Measurements from ENCODE around the gene ZCCHC24. TPM values are rescaled to one million over a fixed set of nuclear protein-coding genes. Genes with fewer than 3 reads are reported as not detected.

The ZCCHC24 gene
- polyA plus RNA-seq, 1 of the 3 experiments (the other 2 are of a cell fraction) = 15.8 TPM

GRCh38 chr10:79487296-79488194 lies 42.1 kb upstream of the ZCCHC24 start:
- Histone ChIP-seq H3K4me3 (ENCODE audit: low read depth in 2 of 2, low read length in 1 of 2) (no peak overlapping the region; a peak in 1 of 4 replicates), H4K20me1 (ENCODE audit: insufficient read depth) (no peaks in the 10 kb centered on the region), H3K79me2 (ENCODE audit: insufficient read depth) (no peaks in the 10 kb centered on the region), H3K9ac (peak overlapping the region; percentile 56; the same call in 1 of the 2 replicates), H2AFZ (ENCODE audit: low read depth) (peak overlapping the region; percentile 61), H3K9me2 (no peaks in the 10 kb centered on the region), H3K9me3 (no peaks in the 10 kb centered on the region), H3K4me2 (peak overlapping the region; percentile 63), H3F3A (replicated peaks; ENCODE audit: insufficient read depth) (peaks cover 28% of the 10 kb centered on the region), H3K27me3 (ENCODE audit: insufficient read depth) (no peaks in the 10 kb centered on the region), H3K27ac (ENCODE audit: low read depth in 2 of 2, low read length in 1 of 2) (peak overlapping the region; percentile 89 to 91), H3K36me3 (replicated peaks in 1 of 2; ENCODE audit: control insufficient read depth in 1 of 2, insufficient read depth in 2 of 2, low read length in 1 of 2) (no peaks in the 10 kb centered on the region), H3K4me1 (ENCODE audit: control insufficient read depth in 1 of 2, insufficient read depth in 2 of 2, low read depth in 1 of 2, low read length in 1 of 2) (peaks cover 27 to 34% of the 10 kb centered on the region in 2 experiments)
- no peak for TF ChIP-seq TEAD4 (IDR thresholded peaks at IDR 0.05; ENCODE audit: borderline replicate concordance, insufficient read depth)
- TF ChIP-seq, protein P1, sequence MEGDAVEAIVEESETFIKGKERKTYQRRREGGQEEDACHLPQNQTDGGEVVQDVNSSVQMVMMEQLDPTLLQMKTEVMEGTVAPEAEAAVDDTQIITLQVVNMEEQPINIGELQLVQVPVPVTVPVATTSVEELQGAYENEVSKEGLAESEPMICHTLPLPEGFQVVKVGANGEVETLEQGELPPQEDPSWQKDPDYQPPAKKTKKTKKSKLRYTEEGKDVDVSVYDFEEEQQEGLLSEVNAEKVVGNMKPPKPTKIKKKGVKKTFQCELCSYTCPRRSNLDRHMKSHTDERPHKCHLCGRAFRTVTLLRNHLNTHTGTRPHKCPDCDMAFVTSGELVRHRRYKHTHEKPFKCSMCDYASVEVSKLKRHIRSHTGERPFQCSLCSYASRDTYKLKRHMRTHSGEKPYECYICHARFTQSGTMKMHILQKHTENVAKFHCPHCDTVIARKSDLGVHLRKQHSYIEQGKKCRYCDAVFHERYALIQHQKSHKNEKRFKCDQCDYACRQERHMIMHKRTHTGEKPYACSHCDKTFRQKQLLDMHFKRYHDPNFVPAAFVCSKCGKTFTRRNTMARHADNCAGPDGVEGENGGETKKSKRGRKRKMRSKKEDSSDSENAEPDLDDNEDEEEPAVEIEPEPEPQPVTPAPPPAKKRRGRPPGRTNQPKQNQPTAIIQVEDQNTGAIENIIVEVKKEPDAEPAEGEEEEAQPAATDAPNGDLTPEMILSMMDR (IDR thresholded peaks at IDR 0.05) = peak; percentile 73
- no peak for TF ChIP-seq MXI1 (IDR thresholded peaks at IDR 0.05; ENCODE audit: low read depth, low read length)
- no peak for TF ChIP-seq USF2 (IDR thresholded peaks at IDR 0.05; ENCODE audit: borderline replicate concordance, low read depth, low read length)
- TF ChIP-seq NFIC (IDR thresholded peaks at IDR 0.05; ENCODE audit: borderline replicate concordance) = no peak
- TF ChIP-seq EP300 (IDR thresholded peaks at IDR 0.05; ENCODE audit: borderline replicate concordance in 1 of 2, low read depth in 1 of 2, low read length in 1 of 2) = no peak
- TF ChIP-seq EZH2phosphoT487 (IDR thresholded peaks at IDR 0.05; ENCODE audit: borderline replicate concordance, low read depth) = no peak
- no peak for TF ChIP-seq FOXM1 (IDR thresholded peaks at IDR 0.05; ENCODE audit: low read depth)
- no peak for TF ChIP-seq RFX5 (IDR thresholded peaks at IDR 0.05; ENCODE audit: low read length)
- no peak for TF ChIP-seq ZBTB33 (IDR thresholded peaks at IDR 0.05; ENCODE audit: borderline replicate concordance, low read depth)
- 0 out of 2 replicates have a peak, but pooled peaks have one; percentile 15 for TF ChIP-seq RCOR1 (IDR thresholded peaks at IDR 0.05; ENCODE audit: low read length)
- no peak for TF ChIP-seq MEF2A (IDR thresholded peaks at IDR 0.05; ENCODE audit: borderline replicate concordance, low read depth)
- TF ChIP-seq, protein P2, sequence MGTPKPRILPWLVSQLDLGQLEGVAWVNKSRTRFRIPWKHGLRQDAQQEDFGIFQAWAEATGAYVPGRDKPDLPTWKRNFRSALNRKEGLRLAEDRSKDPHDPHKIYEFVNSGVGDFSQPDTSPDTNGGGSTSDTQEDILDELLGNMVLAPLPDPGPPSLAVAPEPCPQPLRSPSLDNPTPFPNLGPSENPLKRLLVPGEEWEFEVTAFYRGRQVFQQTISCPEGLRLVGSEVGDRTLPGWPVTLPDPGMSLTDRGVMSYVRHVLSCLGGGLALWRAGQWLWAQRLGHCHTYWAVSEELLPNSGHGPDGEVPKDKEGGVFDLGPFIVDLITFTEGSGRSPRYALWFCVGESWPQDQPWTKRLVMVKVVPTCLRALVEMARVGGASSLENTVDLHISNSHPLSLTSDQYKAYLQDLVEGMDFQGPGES (IDR thresholded peaks at IDR 0.05; ENCODE audit: low read depth, low read length) = no peak
- TF ChIP-seq TCF12 (IDR thresholded peaks at IDR 0.05) = no peak
- TF ChIP-seq POLR2AphosphoS5 (IDR thresholded peaks at IDR 0.05; ENCODE audit: low read depth, low read length) = no peak
- peak; percentile 78 for TF ChIP-seq RAD21 (IDR thresholded peaks at IDR 0.05; ENCODE audit: low read length)
- peak; percentile 93 for TF ChIP-seq SMC3 (IDR thresholded peaks at IDR 0.05; ENCODE audit: low read depth, low read length)
- DNase-seq = peak; percentile 77
- POLR2A ChIA-PET = interaction anchor here (0.9 kb wide), 1 partner anchor 79 kb away, joined by 4 read pairs; no protein-coding TSS in a partner anchor
- CTCF ChIA-PET = interaction anchor here (0.6 to 8.1 kb wide), 39 partner anchors 10 to 185 kb away, joined by 3 to 99 read pairs (median 4); no protein-coding TSS in a partner anchor
- 75% methylated on average over 10 of the region's 10 CpGs for WGBS (ENCODE audit: low lambda C conversion rate)

All from SK-N-SH (cell line).